Tibial nerve (tissue), 3 donors: Measurements from ENCODE around the gene C1orf105.

Experiments used
- CTCF ChIP-seq, 5 experiments: fragments of 200-600 bp in 3 of 5; fragments of 450-650 bp in 2 of 5; sonication (generic) in 3 of 5; IDR thresholded peaks; one replicate each; pipeline ENCODE4 v1.5.1; 2016 to 2019; ENCODE audit warnings: antibody characterized with exemption in 5 of 5, mild to moderate bottlenecking in 3 of 5, moderate library complexity in 2 of 5
- POLR2A ChIP-seq, 2 donors: fragments of 450-650 bp; IDR thresholded peaks; one replicate each; pipeline ENCODE4 v1.6.1; 2017; ENCODE audit warnings: antibody characterized with exemption in 2 of 2, mild to moderate bottlenecking in 2 of 2, moderate library complexity in 2 of 2

GRCh38 chr1:172455451-172455850 is 35.0 kb downstream of the C1orf105 start:
- no peak for TF ChIP-seq CTCF (IDR thresholded peaks at IDR 0.05)
- TF ChIP-seq POLR2A (IDR thresholded peaks at IDR 0.05) = no peak
